SH-SY5Y (cell line): ENCODE data around the gene PLEK2.

ENCODE experiments used
- GATA2 ChIP-seq: IDR thresholded peaks from 2 replicates; pipeline ENCODE4 v1.6.1; 2011; ENCODE audit warnings: mild to moderate bottlenecking, low read depth, low read length
- GATA3 ChIP-seq: IDR thresholded peaks from 2 replicates; pipeline ENCODE4 v1.6.1; 2011; ENCODE audit warnings: low read depth, mild to moderate bottlenecking, low read length, moderate library complexity

GRCh38 chr14:67423424-67423823 is 11.5 kb upstream of the PLEK2 start:
- TF ChIP-seq GATA3 (no peak), GATA2 (no peak)
